HL-60/S4 (cell line): ENCODE data around the gene CPNE6.

ENCODE experiments used
- in situ Hi-C: fragments of 300-500 bp; cut with MboI; formaldehyde crosslinking; loops from 2 replicates; pipeline ENCODE4 v1.14.3; 2022; ENCODE audit warnings: low sequenced_read_pairs

Gene CPNE6

DNA sequence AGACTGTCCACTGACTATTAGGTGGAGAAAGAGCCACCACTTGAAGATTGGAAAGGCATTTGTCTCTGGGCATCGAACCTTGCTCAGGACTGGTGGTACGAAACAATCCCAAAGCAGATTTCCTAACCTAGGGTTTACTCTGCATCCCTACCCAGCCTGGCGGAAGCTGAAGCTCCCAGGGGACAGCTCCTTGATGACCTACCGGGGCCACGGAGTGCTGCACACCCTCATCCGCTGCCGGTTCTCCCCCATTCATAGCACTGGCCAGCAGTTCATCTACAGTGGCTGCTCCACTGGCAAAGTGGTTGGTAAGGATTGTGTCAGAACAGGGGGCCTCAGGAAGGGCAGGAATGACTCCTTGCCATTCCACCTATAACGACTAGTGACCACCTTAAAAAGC lies 49.8 kb downstream of the CPNE6 start:
- in situ Hi-C loops, result no loop called here

DNA sequence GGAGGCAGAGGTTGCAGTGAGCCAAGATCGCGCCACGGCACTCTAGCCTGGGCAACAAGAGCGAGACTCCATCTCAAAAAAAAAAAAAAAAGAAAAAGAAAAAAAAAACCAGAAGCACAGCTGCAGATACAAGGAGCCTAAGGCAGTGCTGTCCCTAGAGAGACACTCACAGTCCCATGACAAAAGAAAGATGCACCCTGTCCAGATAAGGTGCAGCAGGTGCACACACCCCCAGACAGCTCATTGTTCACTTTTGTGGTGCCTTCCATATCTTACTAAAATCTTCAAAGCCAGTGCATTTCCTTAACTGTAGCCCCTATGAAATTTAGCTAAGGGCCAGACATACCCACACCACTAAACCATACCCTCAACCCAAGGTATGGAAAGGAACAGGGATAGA lies 51.1 kb downstream of the CPNE6 start:
- in situ Hi-C loops, result no loop called here

GRCh38 chr14:24122898-24123297 lies 51.5 kb downstream of the CPNE6 start:
- in situ Hi-C loops, result no loop called here

DNA sequence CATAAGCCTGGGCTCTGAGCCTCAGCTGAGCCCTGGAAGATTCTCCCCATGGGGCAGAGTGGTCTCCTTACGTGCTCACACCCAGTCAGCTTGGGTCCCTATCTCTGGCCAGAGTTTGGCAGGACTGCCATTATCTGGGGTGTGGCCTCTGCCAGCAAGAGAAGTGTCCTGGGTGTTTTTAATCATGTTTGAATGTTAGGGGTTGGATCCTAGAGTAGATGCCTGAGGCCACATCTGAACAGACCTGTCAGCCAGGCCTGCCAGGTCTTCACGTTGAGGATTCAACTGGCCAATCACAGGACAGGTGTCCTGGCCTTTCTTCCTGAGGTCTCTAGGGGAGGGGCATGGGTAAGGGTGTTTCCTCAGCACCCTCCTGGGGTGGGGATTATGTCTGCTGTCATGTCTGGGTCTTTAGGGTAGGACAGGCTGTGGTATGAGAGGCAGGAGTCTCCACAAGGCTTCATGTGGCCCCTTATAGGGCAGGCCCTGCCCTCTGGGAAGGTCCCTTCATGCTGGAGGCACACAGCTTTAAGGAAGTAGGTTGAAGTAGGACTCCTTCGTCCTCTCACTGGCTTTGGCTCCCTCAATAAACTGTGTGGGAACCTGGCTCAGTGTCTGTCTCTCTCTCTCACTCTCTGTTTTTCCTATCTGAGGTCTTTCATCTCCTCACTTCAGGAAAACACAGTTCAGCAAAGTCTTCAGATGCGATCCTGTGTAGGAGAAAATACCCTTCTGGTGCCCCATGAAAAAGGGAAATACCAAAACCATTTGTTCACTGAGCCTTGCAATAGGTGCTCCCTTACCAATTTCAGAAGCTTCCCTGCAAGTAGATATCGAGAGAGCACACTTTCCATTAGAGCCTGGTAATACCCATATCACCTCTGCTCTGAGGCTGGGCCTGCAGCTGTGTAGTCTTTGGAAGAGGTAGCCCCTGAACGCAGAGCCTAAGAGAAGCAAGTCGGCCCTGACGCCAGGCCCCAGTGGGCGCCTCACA lies 52.4 kb downstream of the CPNE6 start:
- in situ Hi-C loops, result no loop called here

DNA sequence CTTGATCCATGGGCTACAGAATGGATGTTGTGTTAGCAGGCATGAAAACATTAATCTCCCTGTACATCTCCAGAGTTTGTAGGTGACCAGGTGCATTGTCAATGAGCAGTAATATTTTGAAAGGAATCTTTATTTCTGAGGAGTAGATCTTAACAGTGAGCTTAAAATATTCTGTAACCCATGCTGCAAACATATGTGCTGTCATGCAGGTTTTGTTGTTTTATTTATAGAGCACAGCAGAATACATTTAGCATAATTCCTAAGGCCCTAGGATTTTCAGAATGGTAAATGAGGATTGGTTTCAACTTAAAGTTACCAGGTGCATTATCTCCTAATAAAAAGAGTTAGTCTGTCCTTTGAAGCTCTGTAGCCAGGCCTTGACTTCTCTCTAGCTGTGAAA lies 55.6 kb downstream of the CPNE6 start:
- in situ Hi-C loops, result no loop called here

DNA sequence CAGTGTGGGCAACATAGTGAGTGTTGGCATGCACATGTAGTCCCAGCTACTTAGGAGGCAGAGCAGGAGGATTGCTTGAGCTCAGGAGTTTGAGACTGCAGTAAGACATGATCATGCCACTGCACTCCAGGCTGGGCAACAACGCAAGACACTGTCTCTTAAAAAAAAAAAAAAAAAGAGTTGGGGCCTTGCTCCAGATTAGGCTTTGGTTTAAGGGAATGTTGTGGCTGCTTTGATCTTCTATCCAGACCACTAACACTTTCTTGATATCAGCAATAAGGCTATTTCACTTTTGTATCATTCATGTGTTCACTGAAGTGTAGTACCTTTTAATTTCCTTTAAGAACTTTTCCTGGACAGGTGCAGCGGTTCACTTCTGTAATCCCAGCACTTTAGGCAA lies 56.3 kb downstream of the CPNE6 start:
- in situ Hi-C loops, result no loop called here
